ENCODE data around the gene TGFA.

TGFA gene

GRCh38 chr2:70511971-70512729, 41.5 kb downstream of the TGFA start:
- no peak overlapping the region for H3K27ac ChIP-seq (ENCODE audit: low read length)
- no peaks in the 10 kb centered on the region for H3K36me3 ChIP-seq (ENCODE audit: control insufficient read depth in 2 of 2, insufficient read depth in 2 of 2, low read length in 2 of 2)
- H3K4me3 ChIP-seq (ENCODE audit: low read length in 2 of 2) = no peak overlapping the region
- H3K4me1 ChIP-seq (ENCODE audit: control insufficient read depth, insufficient read depth, low read length) = peaks cover 3% of the 10 kb centered on the region
- no peak overlapping the region for H3K9ac ChIP-seq (ENCODE audit: low read length in 2 of 2)
- H3K9me3 ChIP-seq (ENCODE audit: control insufficient read depth in 2 of 2, low read length in 2 of 2) = no peaks in the 10 kb centered on the region
- no peaks in the 10 kb centered on the region for H3K27me3 ChIP-seq (ENCODE audit: control insufficient read depth in 1 of 2, insufficient read depth in 2 of 2, low read length in 2 of 2)

GRCh38 chr2:70510313-70510712, 43.3 kb downstream of the TGFA start:
- Histone ChIP-seq H3K27me3 (ENCODE audit: control insufficient read depth in 1 of 2, insufficient read depth in 2 of 2, low read length in 2 of 2) (no peaks in the 10 kb centered on the region), H3K9ac (ENCODE audit: low read length in 2 of 2) (no peak overlapping the region), H3K4me1 (ENCODE audit: control insufficient read depth, insufficient read depth, low read length) (no peaks in the 10 kb centered on the region), H3K4me3 (ENCODE audit: low read length in 2 of 2) (no peak overlapping the region), H3K27ac (ENCODE audit: low read length) (no peak overlapping the region), H3K36me3 (ENCODE audit: control insufficient read depth in 2 of 2, insufficient read depth in 2 of 2, low read length in 2 of 2) (no peaks in the 10 kb centered on the region), H3K9me3 (ENCODE audit: control insufficient read depth in 2 of 2, low read length in 2 of 2) (no peaks in the 10 kb centered on the region)

- Histone ChIP-seq H3K4me3 (ENCODE audit: low read length in 2 of 2) (no peak overlapping the region), H3K36me3 (ENCODE audit: control insufficient read depth in 2 of 2, insufficient read depth in 2 of 2, low read length in 2 of 2) (no peaks in the 10 kb centered on the region), H3K9ac (ENCODE audit: low read length in 2 of 2) (no peak overlapping the region), H3K27ac (ENCODE audit: low read length) (no peak overlapping the region), H3K27me3 (ENCODE audit: control insufficient read depth in 1 of 2, insufficient read depth in 2 of 2, low read length in 2 of 2) (no peaks in the 10 kb centered on the region), H3K4me1 (ENCODE audit: control insufficient read depth, insufficient read depth, low read length) (no peaks in the 10 kb centered on the region), H3K9me3 (ENCODE audit: control insufficient read depth in 2 of 2, low read length in 2 of 2) (no peaks in the 10 kb centered on the region)
These were observed 44.1 kb downstream of the TGFA start for GRCh38 chr2:70509565-70509964.

- Histone ChIP-seq H3K9me3 (ENCODE audit: control insufficient read depth in 2 of 2, low read length in 2 of 2) (no peaks in the 10 kb centered on the region), H3K4me3 (ENCODE audit: low read length in 2 of 2) (no peak overlapping the region), H3K9ac (ENCODE audit: low read length in 2 of 2) (no peak overlapping the region), H3K4me1 (ENCODE audit: control insufficient read depth, insufficient read depth, low read length) (no peaks in the 10 kb centered on the region), H3K36me3 (ENCODE audit: control insufficient read depth in 2 of 2, insufficient read depth in 2 of 2, low read length in 2 of 2) (no peaks in the 10 kb centered on the region), H3K27me3 (ENCODE audit: control insufficient read depth in 1 of 2, insufficient read depth in 2 of 2, low read length in 2 of 2) (no peaks in the 10 kb centered on the region), H3K27ac (ENCODE audit: low read length) (no peak overlapping the region)
These were observed 44.7 kb downstream of the TGFA start for GRCh38 chr2:70508711-70509462.

- Histone ChIP-seq H3K27me3 (ENCODE audit: control insufficient read depth in 1 of 2, insufficient read depth in 2 of 2, low read length in 2 of 2) (peaks cover 0 to 6% of the 10 kb centered on the region in 2 donors), H3K36me3 (ENCODE audit: control insufficient read depth in 2 of 2, insufficient read depth in 2 of 2, low read length in 2 of 2) (no peaks in the 10 kb centered on the region), H3K4me3 (ENCODE audit: low read length in 2 of 2) (no peak overlapping the region), H3K27ac (ENCODE audit: low read length) (no peak overlapping the region), H3K9ac (ENCODE audit: low read length in 2 of 2) (no peak overlapping the region), H3K4me1 (ENCODE audit: control insufficient read depth, insufficient read depth, low read length) (no peaks in the 10 kb centered on the region), H3K9me3 (ENCODE audit: control insufficient read depth in 2 of 2, low read length in 2 of 2) (no peaks in the 10 kb centered on the region)
These were observed 47.8 kb downstream of the TGFA start for GRCh38 chr2:70505613-70506391.

GRCh38 chr2:70504750-70505149, 48.9 kb downstream of the TGFA start:
- Histone ChIP-seq H3K9me3 (ENCODE audit: control insufficient read depth in 2 of 2, low read length in 2 of 2) (no peaks in the 10 kb centered on the region), H3K9ac (ENCODE audit: low read length in 2 of 2) (no peak overlapping the region), H3K4me3 (ENCODE audit: low read length in 2 of 2) (no peak overlapping the region), H3K27me3 (ENCODE audit: control insufficient read depth in 1 of 2, insufficient read depth in 2 of 2, low read length in 2 of 2) (peaks cover 0 to 6% of the 10 kb centered on the region in 2 donors), H3K36me3 (ENCODE audit: control insufficient read depth in 2 of 2, insufficient read depth in 2 of 2, low read length in 2 of 2) (no peaks in the 10 kb centered on the region), H3K4me1 (ENCODE audit: control insufficient read depth, insufficient read depth, low read length) (no peaks in the 10 kb centered on the region), H3K27ac (ENCODE audit: low read length) (no peak overlapping the region)

- Histone ChIP-seq H3K9ac (ENCODE audit: low read length in 2 of 2) (no peak overlapping the region), H3K27ac (ENCODE audit: low read length) (no peak overlapping the region), H3K4me1 (ENCODE audit: control insufficient read depth, insufficient read depth, low read length) (no peaks in the 10 kb centered on the region), H3K27me3 (ENCODE audit: control insufficient read depth in 1 of 2, insufficient read depth in 2 of 2, low read length in 2 of 2) (peaks cover 0 to 7% of the 10 kb centered on the region in 2 donors), H3K36me3 (ENCODE audit: control insufficient read depth in 2 of 2, insufficient read depth in 2 of 2, low read length in 2 of 2) (no peaks in the 10 kb centered on the region), H3K4me3 (ENCODE audit: low read length in 2 of 2) (no peak overlapping the region), H3K9me3 (ENCODE audit: control insufficient read depth in 2 of 2, low read length in 2 of 2) (peaks cover 3% of the 10 kb centered on the region in 2 donors)
These were observed 49.7 kb downstream of the TGFA start for GRCh38 chr2:70503896-70504295.

GRCh38 chr2:70501728-70502127, 51.9 kb downstream of the TGFA start:
- Histone ChIP-seq H3K27me3 (ENCODE audit: control insufficient read depth in 1 of 2, insufficient read depth in 2 of 2, low read length in 2 of 2) (peaks cover 0 to 7% of the 10 kb centered on the region in 2 donors), H3K4me3 (ENCODE audit: low read length in 2 of 2) (no peak overlapping the region), H3K9ac (ENCODE audit: low read length in 2 of 2) (no peak overlapping the region), H3K9me3 (ENCODE audit: control insufficient read depth in 2 of 2, low read length in 2 of 2) (peaks cover 3% of the 10 kb centered on the region in 2 donors), H3K36me3 (ENCODE audit: control insufficient read depth in 2 of 2, insufficient read depth in 2 of 2, low read length in 2 of 2) (no peaks in the 10 kb centered on the region), H3K4me1 (ENCODE audit: control insufficient read depth, insufficient read depth, low read length) (no peaks in the 10 kb centered on the region), H3K27ac (ENCODE audit: low read length) (no peak overlapping the region)

- no peak overlapping the region for H3K4me3 ChIP-seq (ENCODE audit: low read length in 2 of 2)
- H3K4me1 ChIP-seq (ENCODE audit: control insufficient read depth, insufficient read depth, low read length) = no peaks in the 10 kb centered on the region
- H3K27me3 ChIP-seq (ENCODE audit: control insufficient read depth in 1 of 2, insufficient read depth in 2 of 2, low read length in 2 of 2) = peaks cover 0 to 7% of the 10 kb centered on the region in 2 donors
- peaks cover 3% of the 10 kb centered on the region in 2 donors for H3K9me3 ChIP-seq (ENCODE audit: control insufficient read depth in 2 of 2, low read length in 2 of 2)
- no peaks in the 10 kb centered on the region for H3K36me3 ChIP-seq (ENCODE audit: control insufficient read depth in 2 of 2, insufficient read depth in 2 of 2, low read length in 2 of 2)
- no peak overlapping the region for H3K9ac ChIP-seq (ENCODE audit: low read length in 2 of 2)
- no peak overlapping the region for H3K27ac ChIP-seq (ENCODE audit: low read length)
These were observed 52.4 kb downstream of the TGFA start for GRCh38 chr2:70501215-70501614.

GRCh38 chr2:70499253-70499652, 54.4 kb downstream of the TGFA start:
- Histone ChIP-seq H3K4me1 (ENCODE audit: control insufficient read depth, insufficient read depth, low read length) (no peaks in the 10 kb centered on the region), H3K36me3 (ENCODE audit: control insufficient read depth in 2 of 2, insufficient read depth in 2 of 2, low read length in 2 of 2) (no peaks in the 10 kb centered on the region), H3K4me3 (ENCODE audit: low read length in 2 of 2) (no peak overlapping the region), H3K9ac (ENCODE audit: low read length in 2 of 2) (no peak overlapping the region), H3K9me3 (ENCODE audit: control insufficient read depth in 2 of 2, low read length in 2 of 2) (peaks cover 3% of the 10 kb centered on the region in 2 donors), H3K27me3 (ENCODE audit: control insufficient read depth in 1 of 2, insufficient read depth in 2 of 2, low read length in 2 of 2) (peaks cover 0 to 7% of the 10 kb centered on the region in 2 donors), H3K27ac (ENCODE audit: low read length) (no peak overlapping the region)
